Activated CD8-positive, alpha-beta memory T cell treated with anti-CD3 and anti-CD28 coated beads, Interleukin-2, amount 50 U/mL, for 48 hours (primary cell): ENCODE results near the gene ZNF385C.

ENCODE experiments used
- DNase-seq: peaks from one replicate; pipeline ENCODE4 v3.0.0-alpha.2; 2020

ZNF385C gene

DNA sequence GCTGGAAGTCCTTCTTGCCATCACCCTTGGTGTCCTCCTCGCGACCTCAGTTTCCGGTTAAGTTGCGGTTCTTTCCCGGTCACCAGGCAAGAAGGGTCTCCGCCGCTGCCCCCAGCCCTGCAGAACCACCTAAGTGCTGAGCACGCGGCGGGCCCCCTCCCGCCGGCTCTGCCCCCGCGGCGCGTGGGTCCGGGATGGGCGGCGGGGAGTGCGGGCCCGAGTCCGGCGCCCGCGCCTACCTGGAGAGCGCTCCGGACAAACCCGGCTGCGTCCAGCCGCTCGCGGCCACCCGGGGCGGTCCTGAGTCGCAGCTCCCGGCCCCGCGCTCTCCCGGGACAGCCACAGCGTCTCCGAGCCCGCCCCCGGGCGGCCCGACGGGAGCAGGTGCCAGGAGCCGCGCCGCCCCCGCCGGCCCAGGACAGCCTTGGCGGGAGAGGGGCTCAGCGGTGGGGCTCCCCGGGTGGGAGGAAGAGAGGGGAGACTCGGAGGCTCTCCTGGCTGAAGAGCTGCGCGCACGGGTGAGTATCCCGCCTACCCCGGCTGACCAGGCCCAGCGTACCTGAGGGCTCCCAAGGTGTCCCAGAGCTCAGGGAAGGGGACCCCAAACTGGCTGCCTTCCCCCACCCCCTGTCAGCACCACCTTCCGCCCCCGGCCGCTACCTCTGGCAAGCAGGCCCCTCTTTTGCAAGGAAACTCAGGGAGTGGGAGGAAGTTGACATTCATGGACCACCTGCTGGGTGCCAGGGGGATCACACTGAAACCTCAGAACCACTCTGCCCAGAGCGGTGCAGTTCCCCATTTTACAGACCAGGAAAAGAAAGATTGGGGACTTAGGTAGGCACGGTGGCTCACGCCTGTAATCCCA lies 25.7 kb downstream of the ZNF385C start:
- no peak for DNase-seq

DNA sequence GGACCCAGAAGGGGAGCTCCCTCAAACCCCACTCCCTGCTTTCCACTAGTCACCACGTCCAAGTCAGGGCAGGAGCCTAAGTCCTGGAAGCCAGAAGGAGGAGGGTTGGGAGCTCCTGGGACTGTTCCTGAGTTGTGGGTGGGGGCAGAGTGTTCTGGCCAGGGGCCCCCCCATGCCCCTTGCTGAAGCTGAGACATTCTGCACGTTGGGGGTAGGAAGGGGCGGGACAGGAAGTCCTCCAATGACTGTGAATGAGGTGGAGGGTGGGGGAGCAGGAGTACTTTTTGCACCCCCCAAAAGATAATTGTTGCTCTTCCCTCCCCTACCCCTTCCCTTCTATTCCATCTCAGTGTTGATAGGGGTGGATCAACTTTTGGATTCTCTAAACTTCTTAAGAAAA lies 26.5 kb downstream of the ZNF385C start:
- peak; percentile 65 for DNase-seq

DNA sequence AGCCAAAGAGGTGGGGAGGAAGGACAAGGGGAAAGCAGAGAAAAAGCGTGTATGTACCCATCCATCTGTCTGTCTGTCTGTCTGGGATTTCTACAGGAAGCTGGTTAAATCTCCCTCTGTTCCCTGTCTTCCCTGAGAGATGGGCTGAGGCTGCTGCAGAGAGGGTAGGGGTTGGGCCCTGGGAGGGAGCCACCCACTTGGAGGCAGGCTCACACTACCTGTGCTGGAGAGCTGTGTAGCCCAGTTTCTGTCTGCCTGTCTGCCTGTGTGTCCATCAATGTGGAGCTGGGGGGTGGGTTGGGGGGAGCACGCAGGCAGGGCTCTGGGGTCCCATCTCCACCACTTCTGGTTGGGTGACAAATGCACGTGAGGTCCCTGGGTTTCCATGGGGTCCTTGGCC lies 29.3 kb downstream of the ZNF385C start:
- no peak for DNase-seq

DNA sequence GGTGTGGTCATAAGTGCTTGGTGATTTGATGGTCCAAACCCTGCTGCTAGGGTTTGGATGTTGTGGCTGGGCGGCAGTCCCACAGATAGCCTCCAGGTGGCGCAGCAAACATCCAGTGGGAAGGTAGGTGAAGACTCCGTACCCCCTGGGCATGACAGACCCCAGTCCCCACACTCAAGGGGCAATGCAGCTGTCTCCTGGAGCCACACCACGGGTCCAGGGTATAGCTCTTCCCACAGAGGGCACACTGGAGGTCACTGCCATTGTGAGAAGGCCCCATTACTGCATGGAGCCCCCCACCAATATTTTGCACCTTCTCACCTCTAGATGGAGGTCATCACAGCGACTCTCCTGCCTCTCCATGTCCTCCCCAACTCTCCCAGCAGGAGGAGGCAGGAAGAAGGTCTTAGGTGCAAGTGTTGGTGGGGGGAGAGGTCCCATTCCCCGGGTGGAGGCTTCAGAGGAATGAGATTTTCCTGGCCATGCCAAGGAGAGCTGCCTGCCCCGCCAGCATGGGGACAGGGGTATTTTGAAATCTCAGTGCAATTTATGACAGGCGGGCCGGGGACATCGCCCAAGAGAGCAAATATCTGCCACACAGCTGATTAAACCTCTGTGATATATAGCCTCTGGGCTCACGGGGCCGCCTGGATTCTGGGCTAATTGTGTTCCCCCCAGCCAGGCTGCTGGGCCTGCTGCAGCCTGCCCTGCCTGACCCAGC lies 30.7 kb downstream of the ZNF385C start:
- DNase-seq, result peak; percentile 91

DNA sequence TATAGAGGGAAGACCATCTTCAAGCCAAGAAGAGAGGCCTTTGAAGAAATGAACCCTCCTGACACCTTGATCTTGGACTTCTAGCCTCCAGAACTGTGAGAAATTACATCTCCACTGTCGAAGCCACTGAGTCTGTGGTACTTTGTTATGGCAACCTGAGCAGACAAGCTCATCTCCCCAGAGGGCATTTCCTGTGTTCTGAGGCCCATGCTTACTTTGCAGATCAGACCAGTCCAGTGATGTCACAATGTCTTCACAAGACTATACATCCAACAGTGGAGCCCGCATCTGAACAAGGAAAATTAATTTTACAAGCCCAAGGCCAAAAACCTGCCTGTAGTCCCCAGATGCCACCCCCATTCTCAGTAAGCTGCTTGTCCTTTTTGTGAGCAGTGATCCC lies 33.1 kb downstream of the ZNF385C start:
- DNase-seq, result no peak

DNA sequence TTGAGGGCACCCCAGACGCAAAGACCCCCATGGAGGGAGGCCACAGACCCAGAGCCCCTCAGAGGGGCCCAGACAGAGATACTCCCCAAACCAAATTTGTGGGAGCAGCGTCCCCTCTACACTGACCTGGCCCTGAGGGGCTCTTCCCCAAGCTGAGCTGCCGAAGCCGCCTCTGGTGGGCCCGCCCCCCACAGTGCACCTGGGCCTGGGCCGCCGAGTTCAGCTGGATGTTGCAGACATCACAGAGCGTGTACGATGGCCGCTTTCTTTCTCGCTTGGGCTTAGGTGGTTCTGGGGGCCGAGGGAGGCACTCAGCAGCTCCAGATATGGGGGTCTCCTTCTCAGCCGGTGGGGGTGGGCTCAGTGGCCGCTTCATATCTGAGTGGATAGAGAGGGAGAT lies 35.6 kb downstream of the ZNF385C start:
- no peak for DNase-seq

DNA sequence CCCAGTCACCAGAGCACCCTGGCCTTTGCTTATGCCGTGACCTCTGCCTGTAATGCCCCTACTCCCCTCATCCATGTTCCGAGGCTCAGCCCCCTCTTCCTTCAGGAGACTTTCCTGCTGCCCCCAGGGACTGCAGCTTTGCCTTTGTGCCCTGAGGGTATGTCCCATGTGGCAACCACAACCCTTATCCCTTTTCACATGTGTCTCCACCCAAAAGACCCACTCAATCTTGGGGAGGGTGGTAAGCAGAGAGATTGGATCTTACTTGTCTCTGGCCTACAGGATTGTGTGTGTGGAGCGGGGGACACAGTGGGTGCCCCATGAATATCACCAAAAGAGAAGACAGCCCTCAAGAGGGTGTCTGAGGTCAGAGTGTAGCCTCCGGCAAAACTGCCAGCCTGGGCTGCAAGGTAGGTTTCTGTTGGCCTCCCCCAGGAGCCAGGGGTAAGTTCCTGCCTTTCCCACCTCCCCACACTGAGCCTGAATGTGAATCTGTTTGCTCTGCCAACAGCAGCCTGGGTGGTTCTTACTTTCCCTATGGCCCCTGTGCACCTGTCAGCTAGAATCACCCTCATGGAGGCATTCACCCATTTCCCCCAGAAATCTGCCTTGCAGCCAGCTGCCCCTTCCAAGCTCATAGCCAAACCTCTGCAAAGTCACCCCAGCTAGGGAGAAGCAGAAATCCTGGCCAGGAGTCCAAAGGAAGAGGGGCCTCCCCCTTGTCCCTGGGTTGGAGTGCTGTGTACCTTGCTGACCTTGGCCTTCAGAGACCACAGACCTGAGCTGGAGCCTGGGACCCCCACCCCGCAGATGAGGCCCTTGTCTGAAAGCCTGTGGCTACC lies 36.4 kb downstream of the ZNF385C start:
- DNase-seq, result no peak

DNA sequence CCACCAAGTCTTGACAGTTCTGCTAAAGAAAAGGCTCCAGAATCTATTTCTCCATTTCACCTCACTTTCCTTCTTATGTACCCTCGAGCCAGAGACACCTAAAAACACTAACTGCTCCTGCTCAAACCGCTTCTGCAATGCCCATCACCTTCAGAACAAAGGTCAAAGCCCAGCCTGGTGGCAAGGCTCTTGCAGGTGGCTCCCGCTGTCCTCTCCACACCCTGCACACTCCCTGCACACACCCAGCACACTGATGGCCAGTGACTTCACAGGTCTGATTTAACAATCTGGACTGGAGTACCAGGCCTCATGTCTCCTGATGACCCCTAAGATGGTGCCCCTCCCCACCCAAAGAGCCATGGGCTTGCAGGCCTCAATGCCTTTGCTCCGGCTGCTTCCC lies 38.0 kb downstream of the ZNF385C start:
- no peak for DNase-seq

DNA sequence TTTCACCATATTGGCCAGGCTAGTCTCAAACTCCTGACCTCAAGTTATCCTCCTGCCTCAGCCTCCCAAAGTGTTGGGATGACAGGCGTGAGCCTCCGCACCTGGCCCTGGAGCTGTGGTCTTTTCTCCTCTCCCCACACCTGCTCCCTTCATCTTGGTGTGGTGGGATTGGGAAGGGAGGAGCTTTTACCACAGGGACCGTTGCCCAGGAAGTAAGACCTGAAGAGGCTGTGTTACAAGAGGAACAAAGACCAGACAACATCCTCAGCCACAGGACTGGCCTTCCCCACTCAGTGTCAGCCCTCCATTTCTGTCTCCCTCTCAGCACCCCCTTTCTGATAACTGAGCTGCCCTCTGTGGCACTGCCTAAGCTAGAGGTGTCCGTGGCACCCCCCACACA lies 38.5 kb downstream of the ZNF385C start:
- DNase-seq, result no peak

DNA sequence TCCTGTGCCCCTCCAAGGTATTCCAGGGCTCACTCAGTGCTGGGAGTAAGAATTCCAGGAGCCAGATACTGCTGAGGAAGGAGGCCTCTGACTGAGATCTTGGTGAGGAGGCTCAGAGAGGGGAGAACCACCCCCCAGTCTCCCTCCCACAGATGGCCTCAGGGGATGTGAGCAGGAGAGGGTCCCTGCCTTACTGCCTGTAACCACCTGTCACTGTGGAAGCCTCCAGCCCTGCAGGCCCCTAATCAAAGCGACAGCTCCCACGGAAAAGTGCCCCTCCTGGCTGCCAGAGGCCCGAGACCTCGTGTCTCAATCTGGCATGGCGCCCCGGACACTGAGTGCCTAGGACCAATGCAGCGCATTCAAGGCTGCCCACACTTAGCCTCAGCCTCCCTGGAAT lies 40.2 kb downstream of the ZNF385C start:
- no peak for DNase-seq

DNA sequence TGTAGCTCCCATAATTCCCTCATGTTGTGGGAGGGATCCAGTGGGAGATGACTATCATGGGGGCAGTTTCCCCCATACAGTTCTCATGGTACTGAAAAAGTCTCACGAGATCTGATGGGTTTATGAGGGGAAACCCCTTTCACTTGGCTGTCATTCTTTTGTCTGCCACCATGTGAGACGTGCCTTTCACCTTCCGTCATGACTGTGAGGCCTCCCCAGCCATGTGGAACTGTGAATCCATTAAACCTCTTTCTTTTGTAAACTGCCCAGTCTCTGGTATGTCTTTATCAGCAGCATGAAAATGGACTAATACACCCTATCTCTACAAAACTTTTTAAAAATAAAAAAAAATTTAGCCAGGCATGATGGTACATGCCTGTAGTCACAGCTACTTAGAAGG lies 41.6 kb downstream of the ZNF385C start:
- DNase-seq, result no peak

DNA sequence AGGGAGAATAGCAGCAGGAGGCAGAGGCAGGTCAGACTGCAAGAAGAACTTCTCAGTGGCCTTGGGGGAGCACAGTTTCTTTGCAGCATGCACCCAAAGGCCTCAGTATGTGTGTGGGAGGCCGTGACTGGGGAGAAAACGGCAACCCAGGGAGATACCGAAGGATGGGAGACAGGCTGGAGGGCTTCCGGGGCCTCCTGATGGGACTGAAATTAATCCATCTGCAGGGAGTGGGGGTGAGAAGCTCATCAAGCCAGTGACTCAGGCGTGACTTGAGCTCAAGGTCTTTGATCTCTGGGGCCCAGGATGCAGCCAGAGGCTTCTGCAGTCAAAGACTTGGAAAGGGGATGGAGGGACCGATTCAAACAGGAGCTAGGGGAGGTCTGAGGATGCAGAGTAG lies 42.8 kb downstream of the ZNF385C start:
- DNase-seq, result no peak

DNA sequence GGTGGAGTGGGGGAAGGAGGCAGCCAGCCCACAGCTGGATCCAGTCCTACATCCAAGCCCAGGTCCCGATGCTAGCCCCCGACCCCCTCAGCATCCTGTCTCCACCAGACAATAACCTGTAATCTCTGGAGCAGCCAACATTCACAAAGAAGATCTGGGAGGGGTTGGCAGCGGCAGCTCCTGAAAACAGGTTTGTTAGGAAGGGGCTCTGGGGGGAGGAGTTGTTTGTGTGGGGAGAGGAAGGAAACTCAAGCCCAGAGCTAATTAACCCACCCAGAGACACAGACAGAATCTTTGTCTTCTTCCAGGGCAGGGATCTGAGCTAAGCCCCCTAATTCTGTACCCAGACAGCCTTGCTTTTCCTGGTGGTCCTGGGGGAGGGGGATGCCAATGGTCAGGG lies 43.2 kb downstream of the ZNF385C start:
- no peak for DNase-seq

DNA sequence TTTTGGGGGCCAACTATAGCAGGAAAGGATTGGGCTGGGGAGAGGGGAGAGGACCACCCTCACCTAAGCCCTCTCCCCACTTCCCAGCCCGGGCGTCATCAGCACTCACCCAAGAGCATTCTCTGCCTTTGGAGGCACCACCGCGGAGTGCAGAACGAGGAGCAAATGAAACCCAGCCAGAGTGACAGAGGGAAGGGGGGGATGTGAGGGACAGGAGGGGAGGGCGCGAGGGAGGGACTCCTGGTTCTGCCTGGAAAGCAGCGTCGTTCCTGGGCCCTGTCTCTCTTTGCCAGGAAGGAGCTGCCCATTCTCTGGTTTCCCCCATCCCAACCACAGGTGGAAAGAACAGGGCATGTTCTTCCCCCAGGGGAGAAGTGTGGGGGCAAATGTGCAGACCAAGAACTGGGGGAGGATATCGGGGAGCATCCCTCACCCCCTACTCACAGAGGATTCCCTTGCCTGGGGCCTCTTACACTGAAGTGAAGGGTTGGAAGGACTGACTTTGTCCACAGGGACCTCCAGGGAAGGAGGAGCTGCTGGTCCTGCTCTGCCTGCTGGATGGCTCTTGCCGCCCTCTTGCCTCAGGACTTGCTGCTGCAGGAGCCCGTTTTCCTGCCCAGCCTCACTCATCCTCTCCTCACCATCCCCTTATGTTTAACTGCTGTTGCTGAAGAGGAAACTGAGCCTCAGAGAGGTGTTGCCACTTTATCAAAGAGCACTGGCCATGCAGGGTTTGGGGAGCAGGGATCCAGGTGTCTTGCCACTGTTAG lies 44.4 kb downstream of the ZNF385C start:
- no peak for DNase-seq

DNA sequence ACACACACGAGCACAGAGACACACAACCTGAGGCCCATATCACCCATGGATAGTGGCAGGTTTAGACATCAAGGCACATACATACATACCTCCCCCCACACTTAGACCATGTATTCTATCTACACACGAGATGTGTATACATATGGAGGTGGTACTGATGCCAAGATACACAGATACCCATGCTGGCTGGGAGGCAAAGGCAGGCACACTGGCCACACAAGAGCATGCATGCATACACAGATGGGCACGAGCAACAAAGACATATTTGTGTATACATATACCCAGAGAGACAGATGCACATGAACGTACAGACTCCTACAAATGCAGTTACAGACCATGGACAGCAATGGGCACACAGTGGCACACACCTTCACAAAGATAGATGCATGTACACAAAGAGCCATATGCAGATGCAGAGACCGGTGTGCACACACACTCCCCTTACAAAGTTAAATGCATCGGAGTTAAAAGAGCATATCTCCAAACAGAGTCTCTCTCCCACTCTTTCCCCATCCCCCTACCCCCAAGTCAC lies 45.9 kb downstream of the ZNF385C start:
- DNase-seq, result no peak

DNA sequence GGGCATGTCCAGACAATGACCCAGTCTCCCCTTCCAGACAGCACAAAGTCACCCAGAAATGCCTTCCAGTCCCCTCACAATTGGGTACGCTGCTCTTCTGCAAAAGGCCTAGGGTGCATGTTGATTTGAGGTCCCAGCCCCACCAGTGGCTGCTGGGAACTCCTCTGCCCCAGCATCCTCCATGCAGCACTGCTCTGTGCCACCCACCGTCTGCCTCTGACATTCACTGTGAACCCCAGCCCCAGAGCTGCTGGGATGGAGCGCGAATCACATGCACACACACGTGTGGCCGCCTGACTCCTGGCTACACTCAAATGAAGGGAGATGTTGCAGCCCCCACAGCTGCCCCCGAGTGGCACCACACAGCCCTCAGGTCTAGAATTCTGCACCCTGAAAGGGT lies 46.6 kb downstream of the ZNF385C start:
- no peak for DNase-seq

DNA sequence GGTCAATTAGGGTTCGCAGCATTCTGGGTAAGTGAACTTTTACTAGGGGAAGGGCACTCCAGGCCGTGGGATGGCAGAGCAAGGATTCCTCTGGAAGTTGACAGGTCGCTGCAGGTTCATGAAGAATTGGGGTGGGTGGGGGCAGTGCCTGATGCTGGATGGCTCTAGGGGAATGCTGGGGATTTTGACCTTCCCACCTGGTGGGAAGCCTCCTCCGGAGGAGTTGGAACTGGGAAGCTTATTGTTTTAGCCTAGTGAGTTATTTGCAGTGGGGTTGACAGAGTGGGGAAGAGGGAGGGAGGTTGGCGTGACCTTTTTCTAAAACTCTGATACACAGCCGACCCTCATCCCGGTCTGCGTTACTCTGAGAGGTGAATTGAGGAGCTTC lies 47.3 kb downstream of the ZNF385C start:
- DNase-seq, result no peak

DNA sequence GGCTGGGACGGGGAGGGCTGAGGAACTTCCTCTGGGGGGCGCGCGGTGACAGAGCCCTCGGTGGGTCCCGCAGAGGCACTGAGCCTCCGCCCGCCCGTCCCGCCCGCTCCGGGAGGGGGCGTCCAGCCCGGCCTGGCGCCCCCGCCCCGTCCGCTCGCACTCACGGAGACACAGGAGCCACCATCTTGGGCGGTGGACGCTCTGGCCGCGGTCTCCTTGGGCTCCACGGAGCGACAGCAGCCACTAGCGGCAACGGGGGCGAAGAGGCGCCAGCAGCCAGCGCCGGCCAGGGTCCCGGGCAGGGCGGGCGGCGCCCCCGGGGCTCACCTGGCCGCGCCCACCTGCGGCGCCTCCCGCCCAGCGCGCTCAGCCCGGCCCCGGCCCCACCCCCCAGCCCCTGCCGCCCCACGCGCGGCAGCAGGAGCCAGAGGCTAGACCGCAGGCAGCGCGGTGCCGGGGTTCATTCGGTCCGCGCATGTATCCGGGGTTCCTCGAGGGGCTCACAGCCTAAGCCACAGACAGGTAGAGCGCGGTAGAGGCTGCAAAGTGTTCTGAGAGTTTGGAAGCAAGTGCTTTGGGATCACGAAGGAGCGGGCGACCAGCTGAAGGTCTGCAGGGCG lies 47.8 kb downstream of the ZNF385C start, which contains the start of gene C17orf113:
C17orf113 (minus strand) TSS at position 209 of the 620 bp plus-strand sequence. CDS start 7,225 bp downstream, outside the sequence.
- DNase-seq, result peak; percentile 72

DNA sequence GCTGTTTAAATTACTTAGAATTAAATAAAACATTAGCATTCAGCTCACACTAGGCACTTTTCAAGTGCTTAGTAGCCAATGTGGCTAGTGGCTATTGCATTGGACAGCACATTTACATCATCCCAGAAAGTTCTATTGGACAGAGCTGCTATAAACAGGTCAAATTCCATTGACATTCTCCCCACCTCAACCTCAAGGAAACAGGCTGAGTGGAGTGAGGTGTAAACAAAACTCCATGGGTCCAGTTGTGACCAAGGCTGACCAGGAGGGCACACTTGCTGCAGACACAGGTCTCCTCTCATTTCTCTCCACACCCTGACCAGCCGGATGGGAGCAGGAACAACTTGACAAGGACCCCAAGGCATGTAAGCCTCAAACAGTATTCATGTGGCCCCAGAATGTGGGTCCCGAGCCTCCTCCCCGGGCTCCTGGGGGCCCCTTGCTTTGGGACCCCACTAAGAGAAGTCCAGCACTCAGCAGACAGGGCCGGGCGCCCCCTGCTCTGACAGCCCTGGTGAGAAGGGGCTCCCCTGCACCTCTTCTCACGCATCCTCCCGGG lies 48.4 kb downstream of the ZNF385C start:
- DNase-seq, result no peak

DNA sequence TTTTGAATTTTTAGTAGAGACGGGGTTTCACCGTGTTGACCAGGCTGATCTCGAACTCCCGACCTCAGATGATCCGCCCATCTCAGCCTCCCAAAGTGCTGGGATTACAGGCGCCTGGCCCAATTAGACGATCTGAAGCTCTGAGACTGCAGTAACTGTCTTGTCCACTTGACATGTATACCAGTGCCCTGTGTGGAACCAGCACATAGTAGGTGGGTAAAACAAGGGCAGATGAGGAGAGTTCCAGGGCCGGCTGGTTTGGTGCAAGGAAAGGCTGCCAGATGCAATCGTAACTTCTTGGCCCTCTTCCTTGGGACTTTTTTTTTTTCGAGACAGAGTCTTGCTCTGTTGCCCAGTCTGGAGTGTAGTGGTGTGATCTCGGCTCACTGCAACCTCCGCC lies 50.9 kb downstream of the ZNF385C start:
- no peak for DNase-seq

DNA sequence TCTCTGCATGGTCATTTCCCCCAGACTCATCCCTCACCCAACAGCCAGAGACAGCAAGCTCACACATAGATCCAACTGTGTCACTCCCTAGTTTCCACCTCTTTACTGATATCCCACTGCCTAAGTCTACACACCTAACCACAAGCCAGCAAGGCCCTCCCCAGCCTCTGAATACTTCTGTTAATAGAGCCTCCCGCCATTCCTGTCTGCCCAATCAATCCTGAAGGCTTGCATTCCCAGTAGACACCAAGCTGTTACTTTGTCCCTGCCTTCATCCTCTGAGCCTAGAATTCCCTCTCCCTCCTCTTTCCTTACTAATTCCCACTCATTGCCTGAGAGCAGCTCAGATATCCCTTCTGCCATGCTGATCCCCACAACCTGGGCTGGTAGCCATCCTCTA lies 52.6 kb downstream of the ZNF385C start:
- DNase-seq, result no peak
